Fibroblast of skin of abdomen (primary cell): Measurements from ENCODE around the gene MAX.
A peak's percentile ranks its signal among the peaks of the same experiment; 100 is the strongest.

Experiments
- DNase-seq: peaks from one replicate; pipeline ENCODE4 v3.0.0-alpha.2; 2013

MAX gene

DNA sequence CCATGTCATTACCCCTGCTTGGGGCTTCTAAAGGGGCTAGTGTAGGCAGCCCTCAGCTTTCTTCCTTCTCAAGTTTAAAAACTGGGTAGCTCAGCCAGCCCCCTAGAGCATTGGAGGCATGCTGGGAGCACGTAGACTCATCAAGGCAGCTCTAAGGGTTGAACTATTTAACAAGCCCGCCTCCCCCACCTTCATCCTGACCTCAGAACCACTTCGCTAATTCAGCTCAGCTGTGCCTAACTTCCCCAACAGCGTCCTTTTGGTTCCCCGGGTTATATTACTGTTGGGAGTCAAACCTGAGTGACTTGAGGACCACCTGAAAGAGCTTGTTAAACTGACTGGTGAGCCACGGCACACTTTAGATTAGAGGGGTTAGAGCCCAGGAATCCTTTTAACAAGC, 30.1 kb downstream of the MAX start:
- DNase-seq: peak; percentile 36

DNA sequence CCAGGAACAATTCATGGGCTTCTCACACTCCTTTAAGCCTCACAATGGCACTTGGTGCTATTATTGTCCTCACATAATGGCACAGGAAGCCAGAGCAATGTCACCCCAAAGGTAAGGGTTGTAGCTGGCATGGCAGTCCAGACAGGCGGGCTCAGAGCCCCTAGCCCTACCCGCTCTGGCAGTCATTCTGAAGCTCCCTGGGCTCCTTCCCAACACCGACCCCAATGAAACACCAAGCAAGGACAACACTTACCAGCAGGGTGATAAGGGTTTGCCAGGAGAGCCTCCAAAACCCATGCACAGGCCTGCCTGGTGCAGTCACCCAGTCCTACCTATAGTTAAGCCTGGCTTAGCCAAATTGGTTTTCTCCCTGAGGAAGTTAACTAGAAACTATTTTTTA, 30.8 kb downstream of the MAX start:
- no peak for DNase-seq

DNA sequence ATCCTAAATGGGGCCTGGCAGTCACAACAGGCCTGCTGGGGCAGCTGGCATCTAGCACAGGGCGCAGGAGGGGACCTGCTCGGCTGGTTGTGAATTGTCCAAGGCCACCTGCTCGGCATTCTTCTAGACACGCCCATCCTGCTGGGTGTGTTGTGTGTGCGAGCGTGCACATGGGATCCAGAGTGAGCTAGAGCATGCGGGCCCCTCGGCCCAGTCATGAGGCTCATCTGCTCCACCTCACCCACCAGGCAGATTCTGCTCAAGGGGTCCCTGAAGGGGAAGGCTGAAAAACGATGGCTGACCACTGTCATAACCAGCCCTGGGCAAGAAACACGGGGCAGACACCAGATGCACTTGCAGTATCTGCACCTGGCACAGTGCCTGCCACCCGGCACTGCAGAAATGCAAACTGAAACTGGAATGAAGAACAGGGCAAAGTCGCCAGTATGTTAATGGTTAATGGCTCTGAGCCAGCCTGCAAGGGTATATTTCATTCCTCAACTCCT, 31.8 kb downstream of the MAX start:
- DNase-seq: peak; percentile 31

DNA sequence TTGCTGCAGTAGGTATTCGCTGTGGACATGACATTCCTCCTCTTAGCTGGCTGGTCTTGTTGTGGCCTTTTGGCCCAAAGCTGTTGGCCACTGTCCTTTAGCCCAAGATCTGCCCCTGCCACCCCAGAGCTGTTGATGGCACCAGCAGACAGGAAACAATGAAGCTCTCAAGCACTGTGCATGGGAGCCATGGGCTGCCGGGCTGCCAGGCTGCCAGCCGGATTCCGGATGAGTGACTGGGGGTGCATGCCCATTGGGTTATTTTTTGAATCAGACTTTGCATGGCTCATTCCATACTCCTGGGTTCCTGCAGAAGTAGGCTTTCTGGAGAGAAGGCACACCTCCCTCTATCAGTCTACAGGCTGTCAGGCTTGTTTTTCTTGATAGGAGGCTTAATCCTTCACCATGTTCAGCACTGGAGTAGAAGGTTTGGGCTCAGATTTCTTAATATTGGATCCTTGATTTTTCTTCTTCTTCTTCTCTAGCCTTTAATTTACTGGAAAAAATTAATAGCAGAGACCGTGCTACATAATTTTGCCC, 32.4 kb downstream of the MAX start:
- DNase-seq: no peak

DNA sequence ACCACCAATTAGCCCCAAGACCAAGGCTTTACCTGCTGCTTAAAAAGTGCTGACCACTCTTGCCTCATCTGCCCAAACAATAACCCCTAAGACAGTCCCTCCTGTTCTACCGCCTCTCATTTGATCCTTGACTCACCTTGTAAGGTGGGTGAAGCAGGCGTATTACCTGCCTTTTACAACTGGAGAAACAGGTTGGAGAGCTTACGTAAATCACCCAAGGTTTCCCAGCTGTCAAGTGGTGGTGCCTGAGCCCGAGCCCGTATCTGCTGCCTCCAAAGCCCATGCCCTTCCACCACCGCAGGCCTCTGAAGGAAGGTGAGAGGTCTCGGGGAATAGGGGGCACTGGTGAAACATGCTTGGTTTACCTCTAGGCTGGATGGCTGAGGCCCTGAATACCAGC, 36.6 kb downstream of the MAX start:
- DNase-seq: no peak

DNA sequence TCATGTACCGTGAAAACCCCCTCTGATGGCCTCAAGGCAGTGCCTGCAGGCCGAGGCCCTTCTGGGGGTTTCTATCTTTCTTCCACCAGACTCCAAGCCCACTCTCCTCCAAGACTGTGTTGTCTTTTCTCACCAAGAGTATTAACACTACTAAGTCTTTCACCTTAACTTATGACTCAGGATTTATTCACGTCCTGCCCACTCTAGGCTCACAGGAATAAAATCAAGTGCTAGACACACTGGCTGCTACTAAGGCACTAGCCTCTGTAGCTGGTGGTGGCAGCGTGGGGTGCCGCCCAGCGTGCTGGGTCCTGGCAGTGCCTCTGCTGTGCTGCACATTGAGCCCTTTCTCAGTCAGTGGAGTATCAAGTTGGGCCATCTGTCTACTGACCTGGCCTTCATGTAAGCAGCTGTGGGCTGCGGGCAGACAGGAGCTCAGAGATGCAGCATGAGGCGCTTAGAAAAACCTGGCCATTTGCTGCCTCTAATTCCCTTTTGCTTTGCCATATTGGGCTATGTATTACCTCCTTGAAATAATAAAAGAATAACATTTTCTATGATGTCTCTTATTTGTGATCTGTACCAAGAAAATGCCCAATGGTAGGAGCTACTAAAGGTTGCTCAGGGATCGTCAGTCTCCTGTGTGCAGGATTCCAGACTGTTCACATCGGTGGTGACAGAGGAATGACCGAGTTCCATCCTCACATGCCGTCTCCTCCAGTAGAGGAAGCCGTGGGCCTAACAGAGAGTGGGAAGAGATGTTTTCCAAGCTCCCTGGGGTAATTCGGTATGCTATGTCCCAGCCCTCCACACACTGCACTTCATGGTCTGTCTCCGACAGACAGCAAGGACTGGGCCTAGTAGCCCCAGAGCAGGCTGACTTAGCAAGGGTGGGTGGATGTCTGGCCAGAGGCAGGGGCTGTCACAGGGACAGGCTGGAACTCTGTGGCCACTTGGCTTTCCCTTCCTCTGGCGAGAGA, 39.9 kb downstream of the MAX start:
- DNase-seq: no peak

DNA sequence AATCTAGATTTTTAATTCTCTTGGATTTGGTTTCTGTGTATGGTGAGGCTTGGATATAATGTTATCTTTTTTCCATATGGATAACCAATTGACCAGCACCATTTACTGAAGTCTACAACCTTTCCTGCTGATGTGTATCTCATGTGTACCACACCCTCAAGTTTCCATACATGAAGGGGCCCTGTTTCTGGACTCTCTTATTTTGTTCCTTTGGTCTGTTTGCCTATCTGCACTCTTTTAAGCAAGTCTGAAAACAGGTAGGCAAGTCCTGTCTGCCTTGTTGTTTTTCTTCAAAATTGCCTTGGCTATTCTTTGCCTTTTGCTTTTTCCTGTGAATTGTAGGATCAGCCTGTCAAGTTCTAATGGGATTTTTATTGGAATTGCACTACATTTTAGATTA, 44.6 kb downstream of the MAX start:
- DNase-seq: no peak

DNA sequence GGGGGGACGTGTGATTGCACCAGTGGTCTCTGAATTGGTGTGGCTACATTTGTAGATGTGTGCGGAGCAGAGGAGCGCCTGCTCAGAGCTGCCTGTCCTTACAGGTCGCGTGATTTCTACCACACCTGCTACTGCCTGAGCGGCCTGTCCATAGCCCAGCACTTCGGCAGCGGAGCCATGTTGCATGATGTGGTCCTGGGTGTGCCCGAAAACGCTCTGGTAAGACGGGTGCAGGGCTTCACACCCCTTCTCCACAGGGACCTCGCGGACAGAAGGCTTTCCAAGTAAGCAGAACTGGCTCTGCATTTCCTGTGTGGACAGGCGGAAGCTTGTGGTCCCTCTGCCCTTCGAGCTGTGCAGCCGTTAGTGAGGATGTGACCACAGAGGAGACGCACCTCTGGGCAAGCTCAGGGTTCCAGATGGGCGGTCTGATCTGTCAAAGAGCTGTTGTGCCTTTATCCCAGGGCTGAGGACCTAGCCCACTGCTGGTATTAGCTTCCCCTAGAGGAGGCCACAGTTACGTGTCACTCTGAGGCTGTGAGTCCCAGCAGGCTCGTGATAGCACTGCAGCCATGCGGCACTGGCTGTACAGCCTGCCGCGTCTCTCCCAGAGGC, 47.7 kb downstream of the MAX start:
- DNase-seq: no peak

DNA sequence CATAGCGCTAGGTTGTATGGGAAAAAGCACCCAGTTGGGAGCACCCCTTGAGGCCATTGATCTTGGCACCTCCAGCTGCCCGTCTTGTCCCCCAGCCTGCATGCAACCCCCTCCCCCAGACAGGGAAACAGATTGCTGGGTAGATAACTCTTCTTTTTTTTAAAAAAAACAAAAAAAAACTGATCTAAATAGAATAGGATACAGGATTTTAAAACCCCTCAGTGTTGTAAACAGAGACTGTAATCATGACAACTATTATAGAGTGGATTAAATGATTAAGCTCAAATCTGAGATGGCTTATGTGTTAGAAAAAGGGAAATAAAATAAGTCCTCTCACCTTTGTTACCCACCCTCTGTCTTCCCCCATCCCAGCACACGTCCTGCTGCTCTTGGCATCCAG, 48.9 kb downstream of the MAX start:
- no peak for DNase-seq

DNA sequence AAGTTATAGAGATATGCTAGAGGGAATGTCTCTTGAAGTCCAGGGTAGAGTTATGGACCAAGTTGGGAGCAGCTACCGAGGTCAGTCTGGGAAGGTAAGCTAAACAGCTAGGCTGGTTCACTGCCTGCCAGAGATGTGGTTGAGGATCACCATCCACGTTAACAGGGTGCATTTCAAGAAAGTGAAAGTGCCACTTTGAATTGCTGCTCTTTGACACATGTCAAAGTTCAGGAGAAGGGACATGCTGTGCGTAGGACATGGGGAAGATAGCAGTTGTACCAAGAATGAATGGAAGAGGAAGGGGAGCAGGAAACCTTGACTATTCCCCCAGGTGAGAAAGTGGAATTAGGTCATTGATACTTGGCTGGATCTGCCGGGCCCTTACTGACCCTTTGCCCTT, 49.5 kb downstream of the MAX start:
- DNase-seq: no peak

DNA sequence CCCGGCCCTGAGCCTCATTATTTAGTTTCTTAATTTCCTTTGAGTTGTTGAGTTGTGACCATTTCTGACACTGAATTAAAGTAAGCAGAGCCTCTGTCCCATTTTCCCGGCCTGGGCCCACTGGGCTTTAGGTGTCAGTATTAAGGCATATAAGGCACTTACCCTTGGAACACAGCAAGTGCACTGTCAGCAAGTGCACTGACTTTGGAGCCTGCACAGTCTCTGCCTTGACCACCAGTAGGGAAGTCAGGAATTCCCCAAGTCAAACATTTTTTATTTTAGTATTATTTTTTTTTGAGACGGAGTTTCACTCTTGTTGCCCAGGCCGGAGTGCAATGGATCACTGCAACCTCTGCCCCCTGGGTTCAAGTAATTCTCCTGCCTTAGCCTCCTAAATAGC, 56.6 kb downstream of the MAX start:
- DNase-seq: no peak

DNA sequence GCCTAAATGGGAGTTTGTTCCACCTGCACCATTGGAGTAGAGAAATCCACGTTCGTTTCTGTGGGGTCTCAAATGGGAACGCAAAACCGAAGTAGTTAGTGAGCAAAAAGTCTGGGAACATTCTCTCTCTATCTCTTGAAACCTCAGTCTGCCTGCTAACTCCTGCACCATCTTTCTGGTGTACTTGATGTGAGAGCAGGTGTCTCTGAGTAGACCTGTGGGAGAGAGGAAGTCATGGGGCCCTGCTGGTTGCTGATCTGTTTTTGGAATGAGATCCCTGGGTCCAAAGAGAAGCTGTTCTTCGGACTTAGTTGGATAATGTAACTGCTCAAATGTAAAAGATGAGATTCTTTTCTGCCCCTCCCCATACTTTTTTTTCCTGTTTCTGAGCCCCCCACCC, 57.3 kb downstream of the MAX start:
- no peak for DNase-seq

DNA sequence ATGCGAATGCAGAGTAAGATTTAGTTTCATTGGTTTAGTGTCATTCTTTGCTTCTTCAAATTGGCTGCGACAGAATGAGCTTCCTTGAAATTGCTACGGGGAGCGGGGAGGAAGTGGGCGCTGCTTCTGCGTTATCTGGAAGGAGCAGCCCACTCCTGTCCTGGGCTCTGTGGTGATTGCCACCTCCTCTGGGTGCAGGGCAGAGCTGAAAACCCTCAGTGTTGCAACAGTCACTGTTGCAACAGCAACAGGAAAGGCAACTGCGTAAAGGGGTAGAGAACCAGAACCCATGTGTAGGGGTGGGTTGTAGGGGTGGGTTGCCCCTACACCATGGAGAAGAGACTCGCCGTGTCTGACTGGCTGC, 57.7 kb downstream of the MAX start:
- no peak for DNase-seq

DNA sequence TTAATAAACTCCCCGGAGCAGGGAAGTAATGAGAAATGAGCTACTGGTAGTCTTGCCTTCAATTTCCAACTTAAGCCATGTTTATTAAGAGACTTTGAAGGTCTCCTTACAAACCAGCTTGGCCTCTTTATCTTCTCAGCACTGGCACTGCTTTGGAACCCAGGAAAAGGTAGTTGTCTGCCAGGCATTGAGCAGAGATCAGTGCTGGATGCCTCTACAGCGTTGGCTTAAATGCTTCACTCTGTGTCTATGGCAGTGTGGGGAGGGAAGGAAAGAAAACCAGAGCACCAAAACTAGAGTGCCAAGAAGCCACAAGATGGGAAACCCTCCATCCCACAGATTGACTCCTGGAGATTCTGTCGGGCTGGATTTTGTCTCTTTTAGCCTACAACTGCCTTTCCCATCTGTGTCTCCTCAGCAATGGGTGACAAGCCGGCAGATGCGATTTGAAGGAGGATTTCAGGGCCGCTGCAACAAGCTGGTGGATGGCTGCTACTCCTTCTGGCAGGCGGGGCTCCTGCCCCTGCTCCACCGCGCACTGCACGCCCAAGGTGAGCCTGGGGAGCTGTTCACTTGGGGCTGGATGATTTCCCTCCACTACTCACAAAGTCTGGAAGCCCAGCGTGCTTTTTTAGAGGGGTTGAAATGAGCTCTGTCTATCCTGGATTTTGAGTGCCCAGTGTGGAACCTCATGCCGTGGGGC, 58.3 kb downstream of the MAX start:
- DNase-seq: no peak

DNA sequence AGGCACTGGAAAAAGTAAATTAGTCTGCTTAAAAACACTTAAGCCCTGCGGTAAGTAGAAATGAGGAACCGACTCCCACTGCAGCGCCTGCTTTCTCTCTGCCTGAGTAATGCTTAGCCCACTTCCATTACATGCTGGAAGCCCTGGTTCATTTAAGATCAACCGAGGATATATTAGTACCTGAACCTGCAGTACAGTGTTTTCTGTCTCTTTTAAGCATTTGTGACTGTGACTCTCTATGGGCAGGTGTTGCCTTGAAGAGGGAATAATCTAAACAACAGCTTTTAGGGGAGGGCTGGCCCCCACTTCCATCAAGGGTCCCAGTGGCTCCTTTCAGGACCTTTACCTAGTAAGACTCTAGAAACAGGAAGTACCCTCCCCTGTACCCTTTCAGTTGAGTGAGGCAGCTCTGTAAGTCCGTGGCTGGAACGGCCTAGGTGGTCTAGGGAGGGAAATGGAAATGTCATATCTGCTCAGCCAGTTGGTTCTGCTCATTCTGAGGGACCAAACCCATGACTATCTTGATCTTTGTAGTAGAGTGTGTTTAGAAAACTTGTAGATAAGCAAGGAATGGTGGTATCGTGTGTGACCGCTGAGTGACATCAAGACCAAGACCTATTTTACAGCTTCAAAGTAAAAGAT, 59.5 kb downstream of the MAX start:
- DNase-seq: no peak

DNA sequence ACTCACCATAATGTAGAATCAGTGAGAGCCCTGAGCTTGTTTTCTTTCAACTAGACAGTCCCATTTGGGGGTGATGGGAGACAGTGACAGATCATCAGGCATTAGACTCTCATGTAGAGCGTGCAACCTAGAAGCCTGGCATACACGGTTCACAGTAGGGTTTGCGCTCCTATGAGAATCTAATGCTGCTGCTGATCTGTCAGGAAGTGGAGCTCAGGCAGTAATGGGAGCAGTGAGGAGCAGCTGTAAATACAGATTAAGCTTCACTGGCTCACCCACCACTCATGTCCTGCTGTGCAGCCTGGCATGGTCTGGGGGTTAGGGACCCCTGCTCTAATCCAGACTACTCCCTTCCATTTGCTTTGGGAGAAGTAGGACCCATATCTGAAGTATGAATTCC, 60.0 kb downstream of the MAX start:
- no peak for DNase-seq

DNA sequence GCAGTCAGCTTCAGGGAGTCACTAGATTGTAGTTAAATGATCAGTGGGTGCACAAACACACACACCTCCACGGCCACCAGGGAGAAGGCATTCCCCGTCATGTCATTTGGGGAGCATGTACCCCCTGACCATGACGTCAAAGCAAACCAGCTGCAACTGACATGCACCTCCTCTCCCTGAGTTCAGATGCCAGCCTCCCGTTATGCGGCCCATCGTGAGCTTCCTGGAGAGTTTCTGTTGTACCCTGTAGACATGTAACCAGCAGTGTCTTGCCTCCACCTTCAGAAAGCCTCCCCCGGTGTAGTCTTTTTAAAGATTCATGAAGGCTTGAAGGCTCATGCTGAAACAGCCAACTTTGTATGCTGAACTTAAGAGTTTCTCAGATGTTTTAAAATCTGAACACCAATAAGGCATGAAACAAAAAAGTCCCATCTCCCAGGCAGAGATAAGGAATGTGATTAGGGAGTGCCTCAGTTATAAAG, 60.8 kb downstream of the MAX start:
- no peak for DNase-seq

DNA sequence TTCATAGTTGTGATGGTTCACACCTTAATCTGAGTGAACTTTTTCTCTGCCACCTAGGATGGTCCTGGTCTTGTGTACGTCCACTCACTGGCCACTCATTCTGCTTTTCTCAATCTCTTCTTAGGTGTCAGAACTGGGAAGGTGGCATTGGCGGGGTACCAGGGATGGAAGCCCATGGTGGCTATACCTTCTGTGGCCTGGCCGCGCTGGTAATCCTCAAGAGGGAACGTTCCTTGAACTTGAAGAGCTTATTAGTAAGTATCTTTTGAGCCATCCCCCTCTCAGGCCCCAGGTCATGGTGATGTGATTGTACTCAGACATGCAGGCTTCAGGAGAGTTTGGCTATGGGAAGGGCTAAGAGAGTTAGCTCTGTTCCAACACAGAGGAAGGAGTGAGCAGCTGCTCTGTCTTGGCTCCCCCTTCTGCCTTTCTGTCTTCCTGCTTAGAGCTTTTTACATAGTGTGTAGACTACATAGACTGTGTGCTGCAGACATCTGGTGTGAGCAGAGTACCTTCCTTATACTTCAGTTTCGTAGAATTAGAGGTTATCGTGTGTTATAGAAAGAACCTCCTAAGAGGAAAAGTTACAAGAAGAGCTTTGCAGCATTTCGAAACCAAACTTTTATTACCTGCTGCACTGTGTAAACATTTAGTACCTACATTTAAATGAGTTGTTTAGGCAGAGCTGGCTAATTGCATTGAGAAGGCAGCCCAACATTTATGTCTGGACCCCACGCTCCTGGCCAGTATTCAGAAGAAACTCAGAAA, 61.5 kb downstream of the MAX start:
- no peak for DNase-seq

DNA sequence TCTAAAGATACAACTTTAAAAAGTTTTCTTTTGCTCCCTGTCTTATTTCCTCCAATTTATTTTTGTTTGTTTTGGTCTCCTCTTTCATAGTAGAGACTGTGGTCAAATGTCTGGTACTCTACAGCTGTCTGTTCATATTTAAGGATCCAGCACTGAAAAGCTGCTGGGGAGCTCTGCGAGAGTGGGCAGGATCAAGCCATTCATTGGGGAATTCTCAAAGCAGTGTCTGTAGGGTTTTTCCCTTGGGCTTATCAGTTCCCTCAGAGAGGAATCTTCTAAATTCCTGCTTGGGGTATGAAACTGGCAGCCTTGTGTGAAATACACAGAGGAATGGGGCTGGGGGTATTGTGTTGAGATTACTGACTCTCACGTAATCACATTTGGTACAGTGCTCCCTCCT, 63.4 kb downstream of the MAX start:
- no peak for DNase-seq

DNA sequence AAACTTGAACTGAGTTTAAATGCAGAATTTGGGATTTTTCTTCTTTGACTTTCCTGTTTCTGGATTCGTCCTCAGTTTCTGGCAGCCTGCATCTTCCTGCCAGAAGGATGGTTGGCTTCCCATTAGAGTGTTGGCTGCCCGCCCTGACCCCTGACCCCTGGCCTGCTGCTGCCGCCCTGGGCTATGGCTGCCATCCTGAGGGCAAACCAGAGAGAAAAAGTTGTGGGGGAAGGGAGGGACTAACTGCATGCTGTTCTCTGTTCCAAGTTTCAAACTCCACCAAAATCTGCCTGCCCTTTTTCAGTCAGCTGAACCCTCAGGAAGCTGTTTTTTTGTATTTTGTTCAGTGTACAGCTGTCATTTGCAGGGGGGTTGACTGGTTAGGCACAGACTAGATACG, 67.3 kb downstream of the MAX start:
- no peak for DNase-seq

DNA sequence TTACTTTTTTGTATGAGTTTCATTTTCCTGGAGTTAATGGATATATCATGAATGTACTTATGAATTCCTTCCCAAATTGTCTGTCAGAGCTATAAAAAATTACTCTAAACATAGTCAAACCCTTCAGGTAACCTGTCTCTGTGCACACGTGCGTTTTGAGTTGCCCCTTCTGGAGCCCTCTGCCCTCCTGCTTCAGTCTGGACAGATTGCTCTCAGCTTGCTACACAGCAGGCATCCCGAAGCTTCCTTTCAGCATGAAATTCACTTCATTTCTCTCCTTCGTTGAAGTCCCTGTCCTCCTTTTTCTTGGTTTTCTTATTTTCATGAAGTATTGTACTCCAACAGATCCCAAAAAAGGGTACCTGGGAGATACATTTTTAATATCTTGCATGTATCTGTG, 68.3 kb downstream of the MAX start:
- DNase-seq: no peak

DNA sequence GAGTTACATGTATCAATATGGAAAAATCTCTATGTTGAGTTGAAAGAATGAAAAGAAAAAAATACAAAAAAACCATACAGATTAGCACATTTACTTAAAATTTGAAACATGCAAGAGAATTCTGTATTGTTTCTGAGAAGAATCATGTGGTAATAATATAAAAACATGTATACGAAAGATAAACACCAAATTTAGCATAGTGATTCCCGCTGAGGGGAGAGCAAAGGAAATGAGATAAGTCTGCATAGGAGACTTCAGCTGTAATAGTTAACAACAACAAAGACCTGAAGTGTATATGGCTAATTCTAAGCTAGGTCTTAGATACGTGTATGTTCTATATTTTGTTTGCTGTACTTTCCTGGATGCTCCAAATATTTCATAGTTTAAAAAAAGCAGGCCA, 69.1 kb downstream of the MAX start:
- no peak for DNase-seq
